ENCODE data around the gene DCAF16. TPM values are rescaled to one million over a fixed set of nuclear protein-coding genes. Genes with fewer than 3 reads are reported as not detected.

The DCAF16 gene
- polyA plus RNA-seq, 1 experiment: 20.6 TPM

DNA sequence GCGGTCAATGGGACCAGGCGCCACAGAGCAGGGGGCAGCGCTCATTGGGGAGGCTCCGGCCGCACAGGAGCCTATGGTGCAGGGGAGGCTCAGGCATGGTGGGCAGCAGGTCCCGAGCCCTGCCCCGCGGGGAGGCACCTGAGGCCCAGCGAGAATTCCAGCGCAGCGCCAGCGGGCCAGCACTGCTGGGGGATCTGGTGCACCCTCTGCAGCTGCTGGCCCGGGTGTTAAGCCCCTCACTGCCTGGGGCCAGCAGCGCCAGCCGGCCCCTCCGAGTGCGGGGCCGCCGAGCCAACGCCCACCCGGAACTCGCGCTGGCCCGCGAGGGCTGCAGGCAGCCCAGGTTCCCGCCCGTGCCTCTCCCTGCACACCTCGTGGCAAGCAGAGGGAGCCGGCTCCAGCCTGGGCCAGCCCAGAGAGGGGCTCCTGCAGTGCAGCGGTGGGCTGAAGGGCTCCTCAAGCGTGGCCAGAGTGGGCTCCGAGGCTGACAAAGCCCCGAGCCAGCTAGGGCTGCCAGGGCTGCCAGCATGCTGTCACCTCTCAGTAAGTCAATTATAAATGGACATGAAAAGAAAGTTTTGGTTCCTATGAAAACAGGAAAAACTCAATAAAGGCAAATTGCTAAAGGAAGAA lies 43.6 kb downstream of the DCAF16 start:
- Histone ChIP-seq H3K27me3 (ENCODE audit: control insufficient read depth, insufficient read depth, low read length) (no peaks in the 10 kb centered on the region; the same call in 1 of the 2 replicates), H3K4me3 (ENCODE audit: low read depth, low read length) (no peak overlapping the region), H3K36me3 (ENCODE audit: control insufficient read depth, insufficient read depth, low read length) (no peaks in the 10 kb centered on the region)
- ChIA-PET POLR2A (no interaction called here), CTCF (no interaction called here)
- DNase-seq (ENCODE audit: low read depth): no peak
- TF ChIP-seq, protein P1, sequence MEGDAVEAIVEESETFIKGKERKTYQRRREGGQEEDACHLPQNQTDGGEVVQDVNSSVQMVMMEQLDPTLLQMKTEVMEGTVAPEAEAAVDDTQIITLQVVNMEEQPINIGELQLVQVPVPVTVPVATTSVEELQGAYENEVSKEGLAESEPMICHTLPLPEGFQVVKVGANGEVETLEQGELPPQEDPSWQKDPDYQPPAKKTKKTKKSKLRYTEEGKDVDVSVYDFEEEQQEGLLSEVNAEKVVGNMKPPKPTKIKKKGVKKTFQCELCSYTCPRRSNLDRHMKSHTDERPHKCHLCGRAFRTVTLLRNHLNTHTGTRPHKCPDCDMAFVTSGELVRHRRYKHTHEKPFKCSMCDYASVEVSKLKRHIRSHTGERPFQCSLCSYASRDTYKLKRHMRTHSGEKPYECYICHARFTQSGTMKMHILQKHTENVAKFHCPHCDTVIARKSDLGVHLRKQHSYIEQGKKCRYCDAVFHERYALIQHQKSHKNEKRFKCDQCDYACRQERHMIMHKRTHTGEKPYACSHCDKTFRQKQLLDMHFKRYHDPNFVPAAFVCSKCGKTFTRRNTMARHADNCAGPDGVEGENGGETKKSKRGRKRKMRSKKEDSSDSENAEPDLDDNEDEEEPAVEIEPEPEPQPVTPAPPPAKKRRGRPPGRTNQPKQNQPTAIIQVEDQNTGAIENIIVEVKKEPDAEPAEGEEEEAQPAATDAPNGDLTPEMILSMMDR (IDR thresholded peaks at IDR 0.05; ENCODE audit: insufficient read depth, low read depth, low read length): no peak

GRCh38 chr4:17765514-17766286 lies 44.9 kb downstream of the DCAF16 start:
- ChIA-PET CTCF (no interaction called here), POLR2A (no interaction called here)
- Histone ChIP-seq H3K36me3 (ENCODE audit: control insufficient read depth, insufficient read depth, low read length) (no peaks in the 10 kb centered on the region), H3K4me3 (ENCODE audit: low read depth, low read length) (no peak overlapping the region), H3K27me3 (ENCODE audit: control insufficient read depth, insufficient read depth, low read length) (peaks cover 2% of the 10 kb centered on the region; the same call in 1 of the 2 replicates)
- DNase-seq (ENCODE audit: low read depth): no peak
- TF ChIP-seq, protein P1 (IDR thresholded peaks at IDR 0.05; ENCODE audit: insufficient read depth, low read depth, low read length): no peak

DNA sequence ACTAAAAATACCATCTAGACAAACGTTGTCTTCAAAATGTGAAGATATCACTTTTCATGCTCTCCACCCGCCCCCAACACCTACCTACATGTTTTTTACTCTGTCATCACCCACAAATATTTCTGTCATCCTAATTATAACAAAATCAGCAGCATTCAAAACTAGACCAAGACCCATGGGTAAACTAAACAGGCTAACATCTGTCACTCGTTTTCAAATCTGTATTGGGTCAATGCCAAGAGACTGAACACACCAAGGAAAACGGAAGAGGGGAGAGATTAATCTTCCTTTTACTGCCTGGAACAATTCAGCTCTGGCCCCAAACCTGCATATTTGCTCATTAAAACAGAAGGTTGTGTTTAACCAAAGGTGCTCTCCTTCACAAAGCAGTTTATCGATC lies 46.6 kb downstream of the DCAF16 start:
- ChIA-PET POLR2A (interaction anchor here (0.9 kb wide), 1 partner anchor 18 kb away, joined by 4 read pairs; the partner anchor contains the start of gene FAM184B), CTCF (interaction anchor here (0.6 kb wide), 1 partner anchor 297 kb away, joined by 3 read pairs; no protein-coding TSS in a partner anchor)
- TF ChIP-seq, protein P1 (IDR thresholded peaks at IDR 0.05; ENCODE audit: insufficient read depth, low read depth, low read length): no peak
- Histone ChIP-seq H3K36me3 (ENCODE audit: control insufficient read depth, insufficient read depth, low read length) (no peaks in the 10 kb centered on the region), H3K27me3 (ENCODE audit: control insufficient read depth, insufficient read depth, low read length) (peaks cover 2% of the 10 kb centered on the region; the same call in 1 of the 2 replicates), H3K4me3 (ENCODE audit: low read depth, low read length) (no peak overlapping the region)
- DNase-seq (ENCODE audit: low read depth): no peak

- TF ChIP-seq, protein P1 (IDR thresholded peaks at IDR 0.05; ENCODE audit: insufficient read depth, low read depth, low read length): no peak
- ChIA-PET POLR2A (no interaction called here), CTCF (interaction anchor here (1.0 to 1.1 kb wide), 2 partner anchors 23 to 26 kb away, joined by 3 read pairs; no protein-coding TSS in a partner anchor)
- DNase-seq (ENCODE audit: low read depth): no peak
- Histone ChIP-seq H3K36me3 (ENCODE audit: control insufficient read depth, insufficient read depth, low read length) (no peaks in the 10 kb centered on the region), H3K27me3 (ENCODE audit: control insufficient read depth, insufficient read depth, low read length) (peaks cover 2% of the 10 kb centered on the region; the same call in 1 of the 2 replicates), H3K4me3 (ENCODE audit: low read depth, low read length) (no peak overlapping the region)
These were observed 47.1 kb downstream of the DCAF16 start for GRCh38 chr4:17763416-17763815.

- DNase-seq (ENCODE audit: low read depth): no peak
- TF ChIP-seq, protein P1 (IDR thresholded peaks at IDR 0.05; ENCODE audit: insufficient read depth, low read depth, low read length): peak; percentile 32
- H3K36me3 ChIP-seq (ENCODE audit: control insufficient read depth, insufficient read depth, low read length): no peaks in the 10 kb centered on the region
- CTCF ChIA-PET: interaction anchor here (1.0 to 1.1 kb wide), 2 partner anchors 23 to 27 kb away, joined by 3 read pairs; no protein-coding TSS in a partner anchor
- H3K27me3 ChIP-seq (ENCODE audit: control insufficient read depth, insufficient read depth, low read length): peaks cover 2% of the 10 kb centered on the region; the same call in 1 of the 2 replicates
- H3K4me3 ChIP-seq (ENCODE audit: low read depth, low read length): no peak overlapping the region
- POLR2A ChIA-PET: no interaction called here
These were observed 47.8 kb downstream of the DCAF16 start for GRCh38 chr4:17762726-17763125.
